ENCODE measurements around the gene PCDH1.

GRCh38 chr5:141805874-141806595, 72.2 kb downstream of the PCDH1 start:
- TF ChIP-seq PBX3 (CRISPR knock-in tag; IDR thresholded peaks at IDR 0.05; ENCODE audit: borderline replicate concordance) (no peak), ATF1 (CRISPR knock-in tag; IDR thresholded peaks at IDR 0.05) (no peak), JDP2 (CRISPR knock-in tag; IDR thresholded peaks at IDR 0.05; ENCODE audit: borderline replicate concordance) (no peak), ZNF33B (CRISPR knock-in tag; IDR thresholded peaks at IDR 0.05) (no peak), HCFC1 (IDR thresholded peaks at IDR 0.05; ENCODE audit: low read depth, low read length) (no peak), MAZ (IDR thresholded peaks at IDR 0.05; ENCODE audit: borderline replicate concordance, low read depth, low read length) (no peak), MAZ (CRISPR knock-in tag; IDR thresholded peaks at IDR 0.05; ENCODE audit: low read depth) (no peak), ZBTB8A (CRISPR knock-in tag; IDR thresholded peaks at IDR 0.05; ENCODE audit: borderline replicate concordance, low read depth) (no peak), ZNF746 (CRISPR knock-in tag; IDR thresholded peaks at IDR 0.05) (no peak)
